H9 (cell line): Measurements from ENCODE around the gene STRIP1. TPM values are rescaled to one million over a fixed set of nuclear protein-coding genes. Genes with fewer than 3 reads are reported as not detected.

ENCODE experiments used
- DNase-seq: peaks from one replicate; pipeline ENCODE4 v3.0.0-alpha.2; 2017
- H2AFZ ChIP-seq: one replicate; pipeline ENCODE4 v1.6.1; 2013; ENCODE audit warnings: mild to moderate bottlenecking, low read length, control low read depth, moderate library complexity
- H2AK5ac ChIP-seq: 2 replicates; pipeline ENCODE4 v1.6.1; 2013; ENCODE audit warnings: low read length, control low read depth, mixed read lengths; ENCODE audit not compliant: insufficient read length
- H2BK120ac ChIP-seq: one replicate; pipeline ENCODE4 v1.6.1; 2013; ENCODE audit warnings: low read depth, mild to moderate bottlenecking, low read length, control low read depth, inconsistent platforms; ENCODE audit not compliant: poor library complexity, severe bottlenecking
- H2BK12ac ChIP-seq: 2 replicates; pipeline ENCODE4 v1.6.1; 2013; ENCODE audit warnings: low read length, control low read depth, mixed read lengths, low read depth; ENCODE audit not compliant: insufficient read length
- H2BK15ac ChIP-seq: 2 replicates; pipeline ENCODE4 v1.6.1; 2013; ENCODE audit warnings: low read depth, low read length, control low read depth
- H2BK20ac ChIP-seq: one replicate; pipeline ENCODE4 v1.6.1; 2013; ENCODE audit warnings: low read depth, mild to moderate bottlenecking, low read length, control low read depth, inconsistent platforms; ENCODE audit not compliant: poor library complexity, severe bottlenecking
- H2BK5ac ChIP-seq: 2 replicates; pipeline ENCODE4 v1.6.1; 2013; ENCODE audit warnings: low read length, control low read depth, mixed read lengths; ENCODE audit not compliant: insufficient read length
- H3K14ac ChIP-seq: 2 replicates; pipeline ENCODE4 v1.6.1; 2013; ENCODE audit warnings: low read length, control low read depth; ENCODE audit not compliant: insufficient read depth
- H3K18ac ChIP-seq: 2 replicates; pipeline ENCODE4 v1.6.1; 2013; ENCODE audit warnings: low read depth, mild to moderate bottlenecking, mixed read lengths, low read length, control low read depth; ENCODE audit not compliant: insufficient read length
- H3K23ac ChIP-seq: 2 replicates; pipeline ENCODE4 v1.6.1; 2013; ENCODE audit warnings: low read length, control low read depth, mixed read lengths, low read depth; ENCODE audit not compliant: insufficient read length
- H3K23me2 ChIP-seq: 2 replicates; pipeline ENCODE4 v1.6.1; 2013; ENCODE audit warnings: low read depth, mild to moderate bottlenecking, mixed read lengths, low read length, control low read depth; ENCODE audit not compliant: insufficient read length, poor library complexity, severe bottlenecking
- H3K27ac ChIP-seq: 2 replicates; pipeline ENCODE4 v1.5.1; 2013; ENCODE audit warnings: low read length, control low read depth, mixed read lengths, low read depth; ENCODE audit not compliant: insufficient read length
- H3K27me3 ChIP-seq: 2 replicates; pipeline ENCODE4 v1.6.1; 2013; ENCODE audit warnings: low read length, control low read depth, inconsistent platforms; ENCODE audit not compliant: insufficient read depth
- H3K4ac ChIP-seq: 2 replicates; pipeline ENCODE4 v1.6.1; 2013; ENCODE audit warnings: low read depth, mild to moderate bottlenecking, control low read depth, inconsistent platforms, low read length, moderate library complexity
- H3K4me1 ChIP-seq: 2 replicates; pipeline ENCODE4 v1.6.1; 2013; ENCODE audit warnings: low read length, control low read depth, inconsistent platforms; ENCODE audit not compliant: insufficient read depth
- H3K4me2 ChIP-seq: 2 replicates; pipeline ENCODE4 v1.6.1; 2013; ENCODE audit warnings: low read length, control low read depth, mixed read lengths; ENCODE audit not compliant: insufficient read length, insufficient read depth
- H3K56ac ChIP-seq: 2 replicates; pipeline ENCODE4 v1.6.1; 2013; ENCODE audit warnings: low read depth, mild to moderate bottlenecking, mixed read lengths, low read length, control low read depth; ENCODE audit not compliant: insufficient read length
- H3K79me1 ChIP-seq: 2 replicates; pipeline ENCODE4 v1.6.1; 2013; ENCODE audit warnings: low read depth, mild to moderate bottlenecking, moderate library complexity, low read length, control low read depth, inconsistent platforms; ENCODE audit not compliant: insufficient read depth, poor library complexity, severe bottlenecking
- H3K79me2 ChIP-seq: 2 replicates; pipeline ENCODE4 v1.6.1; 2013; ENCODE audit warnings: low read length, control low read depth, inconsistent platforms; ENCODE audit not compliant: insufficient read depth
- H3K9ac ChIP-seq: 2 replicates; pipeline ENCODE4 v1.6.1; 2013; ENCODE audit warnings: low read length, control low read depth, mixed read lengths; ENCODE audit not compliant: insufficient read length; ENCODE audit errors: extremely low read depth
- H3K9me3 ChIP-seq: one replicate; pipeline ENCODE4 v1.6.1; 2013; ENCODE audit warnings: low read depth, low read length, inconsistent platforms; ENCODE audit not compliant: control insufficient read depth
- H3T11ph ChIP-seq: one replicate; pipeline ENCODE4 v1.6.1; 2013; ENCODE audit warnings: mild to moderate bottlenecking, low read length, control low read depth, inconsistent platforms
- H4K20me1 ChIP-seq: one replicate; pipeline ENCODE4 v1.6.1; 2013; ENCODE audit not compliant: control insufficient read depth, insufficient read length, insufficient read depth
- H4K5ac ChIP-seq: 2 replicates; pipeline ENCODE4 v1.6.1; 2013; ENCODE audit warnings: low read depth, mild to moderate bottlenecking, mixed read lengths, low read length, control low read depth; ENCODE audit not compliant: insufficient read length
- H4K8ac ChIP-seq: replicated peaks from 2 replicates; pipeline ENCODE4 v1.6.1; 2013; ENCODE audit warnings: low read length, control low read depth, mixed read lengths, low read depth; ENCODE audit not compliant: insufficient read length
- H4K91ac ChIP-seq: 2 replicates; pipeline ENCODE4 v1.6.1; 2013; ENCODE audit warnings: low read depth, mild to moderate bottlenecking, moderate library complexity, mixed read lengths, low read length, control low read depth; ENCODE audit not compliant: insufficient read length
- H3K27ac Mint-ChIP-seq, 3 experiments: 2 replicates in 2 of 3; 3 replicates in 1 of 3; pipeline ENCODE4 v1.8.0; 2020 to 2021; ENCODE audit warnings: mixed read lengths in 3 of 3, mild to moderate bottlenecking in 1 of 3, moderate library complexity in 1 of 3
- H3K27me3 Mint-ChIP-seq: 2 replicates; pipeline ENCODE4 v1.8.0; 2021; ENCODE audit warnings: low read depth, mild to moderate bottlenecking, moderate library complexity, mixed read lengths
- H3K36me3 Mint-ChIP-seq, 3 experiments: 2 replicates in 2 of 3; 3 replicates in 1 of 3; pipeline ENCODE4 v1.8.0; 2020 to 2021; ENCODE audit warnings: low read depth in 3 of 3, mixed read lengths in 3 of 3; ENCODE audit not compliant: insufficient read depth in 1 of 3
- H3K4me1 Mint-ChIP-seq, 2 experiments: 2 replicates each; pipeline ENCODE4 v1.8.0; 2020; ENCODE audit warnings: mixed read lengths in 2 of 2
- H3K4me3 Mint-ChIP-seq, 2 experiments: 2 replicates in 1 of 2; 3 replicates in 1 of 2; pipeline ENCODE4 v1.8.0; 2020 to 2021; ENCODE audit warnings: mild to moderate bottlenecking in 2 of 2, mixed read lengths in 2 of 2, moderate library complexity in 1 of 2
- H3K9me3 Mint-ChIP-seq, 2 experiments: 2 replicates in 1 of 2; 3 replicates in 1 of 2; pipeline ENCODE4 v1.8.0; 2020; ENCODE audit warnings: mild to moderate bottlenecking in 2 of 2, mixed read lengths in 2 of 2, moderate library complexity in 1 of 2
- CTCF ChIP-seq: fragments of 200-600 bp; sonication (generic); conservative IDR thresholded peaks from 3 replicates; pipeline ENCODE4 v1.8.0; 2021; ENCODE audit warnings: antibody characterized with exemption, mild to moderate bottlenecking
- WGBS: extraction: QIAGEN DNeasy Blood & Tissue Kit; methylation state at CpG from one replicate; pipeline ENCODE4 v1.1.7; 2013; ENCODE audit warnings: missing lambda C conversion rate, low lambda C conversion rate, mixed read lengths; ENCODE audit not compliant: insufficient read length; ENCODE audit errors: extremely low coverage; 5-methylcytosine and 5-hydroxymethylcytosine counted together
- long read RNA-seq: library from polyadenylated mRNA; unstranded; transcript quantifications from one replicate; pipeline ENCODE4 v2.0.0, GENCODE V29; 2020
- total RNA-seq: library from RNA; stranded (reverse); gene quantifications from 2 replicates; pipeline ENCODE4 v1.2.1, GENCODE V29; 2021

The STRIP1 gene
- 38.9 and 43.6 TPM in 2 replicates for total RNA-seq
- long read RNA-seq, transcript STRIP1-201 (21 exons, 3,265 nt), result major isoform, 114 of 203 reads
- long read RNA-seq, partial matches to known transcripts, result 8 of 203 reads
- long read RNA-seq, other reads (novel, unspliced or antisense), result 79 of 203 reads

- Histone ChIP-seq H2AK5ac (no peak within 1 kb of the TSS), H4K91ac (no peak within 1 kb of the TSS), H3K79me1 (no peaks in the 10 kb centered on the region), H4K5ac (peak within 1 kb of the TSS; percentile 34), H2BK5ac (no peak within 1 kb of the TSS), H2AFZ (no peak within 1 kb of the TSS), H3K9ac (peak within 1 kb of the TSS; percentile 67), H3K4me2 (peak within 1 kb of the TSS; percentile 98), H3K79me2 (peaks cover 6% of the 10 kb centered on the region; the same call in 1 of the 2 replicates), H4K8ac (peak within 1 kb of the TSS; percentile 77), H3T11ph (peak within 1 kb of the TSS; percentile 30), H2BK15ac (no peak within 1 kb of the TSS), H2BK20ac (no peak within 1 kb of the TSS), H3K4me1 (peaks cover 3% of the 10 kb centered on the region; the same call in 1 of the 2 replicates), H3K4ac (no peak within 1 kb of the TSS), H2BK12ac (no peak within 1 kb of the TSS), H3K18ac (no peak within 1 kb of the TSS), H2BK120ac (no peak within 1 kb of the TSS), H3K14ac (0 out of 2 replicates have a peak within 1 kb of the TSS, but pooled peaks have one; percentile 66), H3K9me3 (no peaks in the 10 kb centered on the region), H3K56ac (no peak within 1 kb of the TSS), H3K23ac (no peak within 1 kb of the TSS), H3K23me2 (peaks cover 7% of the 10 kb centered on the region), H3K27ac (no peak within 1 kb of the TSS), H3K27me3 (no peaks in the 10 kb centered on the region), H4K20me1 (peaks cover 2% of the 10 kb centered on the region)
- no CpG with 5 or more reads among the region's 66 CpGs for WGBS
- H3K27ac Mint-ChIP-seq, result peak within 1 kb of the TSS; percentile 53 to 86 (median 85); a peak in 6 of 7 replicates
- peaks cover 18 to 23% (median 19%) of the 10 kb centered on the region in 3 experiments for H3K36me3 Mint-ChIP-seq
- no peaks in the 10 kb centered on the region for H3K9me3 Mint-ChIP-seq
- peak; percentile 93 for DNase-seq
- H3K4me1 Mint-ChIP-seq, result peaks cover 23 to 40% of the 10 kb centered on the region in 2 experiments
- H3K4me3 Mint-ChIP-seq, result peak within 1 kb of the TSS; percentile 83 to 91
- TF ChIP-seq CTCF, result no peak
- no peaks in the 10 kb centered on the region for H3K27me3 Mint-ChIP-seq
Observed at GRCh38 chr1:110034451-110035235, at the start of gene STRIP1. TSS of gene STRIP1 (plus strand) at chr1:110034624. CDS start at chr1:110034638, 14 bp downstream.
